PFSK-1 (cell line): Measurements from ENCODE around the gene CCDC82.

Experiments
- FOXP2 ChIP-seq: optimal IDR thresholded peaks from 2 replicates; pipeline ENCODE3; 2011; ENCODE audit warnings: borderline replicate concordance, control low read depth, inconsistent platforms; ENCODE audit not compliant: insufficient read depth; ENCODE audit errors: extremely low read length, extremely low read depth
- POLR2AphosphoS5 ChIP-seq: IDR thresholded peaks from 2 replicates; pipeline ENCODE4 v1.6.1; 2012; ENCODE audit warnings: low read depth, mild to moderate bottlenecking, control low read depth, low read length, moderate library complexity
- REST ChIP-seq, 2 experiments: IDR thresholded peaks; 2 replicates each; pipeline versions ENCODE4 v1.6.1 to v1.8.0; 2011 to 2012; ENCODE audit warnings: low read depth in 2 of 2, low read length in 2 of 2, control low read depth in 1 of 2, inconsistent platforms in 1 of 2, mild to moderate bottlenecking in 1 of 2, moderate library complexity in 1 of 2; ENCODE audit not compliant: insufficient read depth in 1 of 2
- SIN3A ChIP-seq: IDR thresholded peaks from 2 replicates; pipeline ENCODE4 v1.6.1; 2012; ENCODE audit warnings: mild to moderate bottlenecking, low read length, moderate library complexity, borderline replicate concordance; ENCODE audit not compliant: insufficient read depth
- TAF1 ChIP-seq: IDR thresholded peaks from 2 replicates; pipeline ENCODE4 v1.6.1; 2012; ENCODE audit warnings: low read length, control low read depth, borderline replicate concordance; ENCODE audit not compliant: insufficient read depth

- TF ChIP-seq POLR2AphosphoS5 (no peak), TAF1 (no peak), REST (IDR thresholded peaks at IDR 0.05; ENCODE audit: insufficient read depth in 1 of 2, low read depth in 2 of 2, low read length in 2 of 2) (no peak), SIN3A (no peak), FOXP2 (no peak)
Observed at GRCh38 chr11:96340555-96340885, 49.2 kb downstream of the CCDC82 start.
